Stomach (tissue), 9 donors: Measurements from ENCODE around the gene PIGR. TPM values are rescaled to one million over a fixed set of nuclear protein-coding genes. Genes with fewer than 3 reads are reported as not detected.
A peak's percentile ranks its signal among the peaks of the same experiment; 100 is the strongest.

Source experiments
- DNase-seq, 2 donors: peaks; one replicate each; pipeline versions ENCODE4 v3.0.0 to v3.0.0-alpha.2; 2013 to 2019
- H3K27ac ChIP-seq, 5 donors: fragments of 200-600 bp in 4 of 5; sonication (generic) in 4 of 5; one replicate each; pipeline ENCODE4 v1.5.1; 2013 to 2019; ENCODE audit warnings: mild to moderate bottlenecking in 1 of 5, moderate library complexity in 1 of 5
- H3K27me3 ChIP-seq, 3 donors: fragments of 200-600 bp; sonication (generic); one replicate each; pipeline ENCODE4 v1.5.1; 2017 to 2019; ENCODE audit warnings: mixed run types in 1 of 3
- H3K36me3 ChIP-seq, 4 donors: fragments of 200-600 bp; sonication (generic); 1 replicate in 3 of 4; 2 replicates in 1 of 4; pipeline ENCODE4 v1.5.1; 2016 to 2019
- H3K4me1 ChIP-seq, 4 donors: fragments of 200-600 bp; sonication (generic); one replicate each; pipeline ENCODE4 v1.5.1; 2016 to 2019
- H3K4me3 ChIP-seq, 4 donors: fragments of 200-600 bp; sonication (generic) in 3 of 4; one replicate each; pipeline ENCODE4 v1.5.1; 2016 to 2019; ENCODE audit warnings: mild to moderate bottlenecking in 1 of 4
- H3K9me3 ChIP-seq, 4 donors: fragments of 200-600 bp; sonication (generic); one replicate each; pipeline ENCODE4 v1.5.1; 2016 to 2019
- CTCF ChIP-seq, 7 experiments: fragments of 450-650 bp in 4 of 7; fragments of 200-600 bp in 3 of 7; sonication (generic) in 3 of 7; IDR thresholded peaks; one replicate each; pipeline ENCODE4 v1.5.1; 2016 to 2019; ENCODE audit warnings: antibody characterized with exemption in 7 of 7, control low read depth in 2 of 7, mild to moderate bottlenecking in 1 of 7
- EP300 ChIP-seq: sonication (generic); formaldehyde crosslinking; IDR thresholded peaks from one replicate; pipeline ENCODE4 v1.6.1; 2017; ENCODE audit warnings: antibody characterized with exemption
- POLR2A ChIP-seq, 4 donors: fragments of 450-650 bp; IDR thresholded peaks; one replicate each; pipeline ENCODE4 v1.6.1; 2016; ENCODE audit warnings: antibody characterized with exemption in 4 of 4, control low read depth in 2 of 4, mild to moderate bottlenecking in 1 of 4, moderate library complexity in 1 of 4
- POLR2AphosphoS5 ChIP-seq, 3 donors: sonication (generic); formaldehyde crosslinking; IDR thresholded peaks; one replicate each; pipeline ENCODE4 v1.6.1; 2016; ENCODE audit warnings: antibody characterized with exemption in 3 of 3
- WGBS, 5 donors: extraction: QIAGEN DNeasy Blood & Tissue Kit in 3 of 5; methylation state at CpG; one replicate each; pipeline versions ENCODE4 v1.1.5 to v1.1.7; 2013 to 2018; 5-methylcytosine and 5-hydroxymethylcytosine counted together
- intact Hi-C: fragments of 100-400 bp; cut with DNase I; formaldehyde crosslinking; loops from one replicate; pipeline ENCODE4 v1.15.1; 2023; ENCODE audit warnings: low total_unique reads
- polyA plus RNA-seq, 3 donors: library from polyadenylated mRNA; stranded (reverse); fragments of 200-250 nt; gene quantifications; one replicate each; pipeline ENCODE4 v1.2.3, GENCODE V29; 2013
- total RNA-seq, 5 donors: library from RNA; depleted of rRNA; stranded (reverse); fragments of >200 nt; gene quantifications; one replicate each; pipeline versions ENCODE4 v1.1.0 to v1.2.3, GENCODE V29; 2014 to 2016
- donor health status: healthy with polysubstance abuse.
- donor health status: Bipolar disorder and iron deficiency.
- donor health status: healthy.

The PIGR gene
- total and polyA plus RNA-seq, 8 donors: 6.3 to 3,112 (median 163) TPM

DNA sequence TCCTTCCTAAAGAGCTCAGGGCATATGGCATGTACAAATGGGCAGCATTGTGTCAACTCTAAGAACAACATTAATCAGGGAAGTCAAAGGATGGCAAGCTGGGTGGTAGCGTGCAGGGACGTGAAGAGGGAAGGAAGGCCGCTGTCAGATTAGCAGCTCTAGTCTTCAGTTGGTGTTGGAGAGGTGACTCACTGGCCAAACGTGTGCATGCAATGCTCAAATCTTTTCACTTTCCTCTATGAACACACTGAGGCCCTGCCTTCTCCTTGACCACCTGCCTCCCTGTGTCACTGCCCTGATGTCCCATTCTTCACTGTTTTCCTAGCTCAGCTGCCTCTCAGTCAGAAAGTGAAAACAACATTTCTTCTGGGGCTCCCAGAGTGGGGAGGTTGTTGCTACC lies 5.9 kb upstream of the PIGR start:
- intact Hi-C loops: no loop called here
- no peaks in the 10 kb centered on the region for H3K27me3 ChIP-seq
- H3K4me3 ChIP-seq: no peak overlapping the region
- H3K27ac ChIP-seq: peak overlapping the region; percentile 2 to 87 (median 62)
- peaks cover 36 to 58% (median 47%) of the 10 kb centered on the region in 4 donors for H3K4me1 ChIP-seq
- H3K9me3 ChIP-seq: no peaks in the 10 kb centered on the region
- 26 to 42% (median 37%) methylated on average over 4 of the region's 4 CpGs for WGBS, 5 donors
- no peaks in the 10 kb centered on the region for H3K36me3 ChIP-seq
- DNase-seq: peak; percentile 43 to 65
- no peak for TF ChIP-seq EP300
- peak in 2 of 3 donors; percentile 38 to 52 for TF ChIP-seq POLR2AphosphoS5 (IDR thresholded peaks at IDR 0.05)

GRCh38 chr1:206951318-206952100 lies 5.2 kb upstream of the PIGR start:
- H3K27me3 ChIP-seq: no peaks in the 10 kb centered on the region
- H3K27ac ChIP-seq: peak overlapping the region in 4 of 5 donors; percentile 2 to 87 (median 72)
- no peaks in the 10 kb centered on the region for H3K36me3 ChIP-seq
- intact Hi-C loops: no loop called here
- TF ChIP-seq POLR2AphosphoS5 (IDR thresholded peaks at IDR 0.05) (peak in 1 of 3 donors; percentile 13), EP300 (no peak)
- H3K4me1 ChIP-seq: peaks cover 33 to 65% (median 47%) of the 10 kb centered on the region in 4 donors
- DNase-seq: peak in 1 of 2 donors; percentile 60
- H3K9me3 ChIP-seq: no peaks in the 10 kb centered on the region
- WGBS, 5 donors: 43 to 73% (median 49%) methylated on average over 4 of the region's 4 CpGs
- no peak overlapping the region for H3K4me3 ChIP-seq

DNA sequence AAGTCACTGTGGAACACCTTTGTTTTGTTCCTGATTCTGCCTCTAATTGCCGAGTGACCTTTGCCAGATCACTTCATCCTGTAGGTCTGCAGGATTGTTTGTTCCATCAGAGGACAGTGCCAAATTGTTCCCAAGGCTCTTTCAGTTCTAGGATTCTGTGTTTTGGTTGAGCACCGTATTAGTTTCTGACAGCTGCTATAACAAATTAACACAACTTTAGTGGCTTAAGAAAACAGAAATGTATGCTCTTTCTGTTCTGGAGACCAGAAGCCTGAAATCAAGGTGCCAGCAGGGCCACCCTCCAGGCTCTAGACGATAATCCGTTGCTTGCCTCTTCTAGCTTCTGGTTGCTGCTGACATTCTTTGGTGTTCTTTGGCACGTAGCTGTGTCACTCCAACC lies 3.4 kb upstream of the PIGR start:
- Histone ChIP-seq H3K27me3 (no peaks in the 10 kb centered on the region), H3K4me1 (peaks cover 25 to 48% (median 32%) of the 10 kb centered on the region in 4 donors), H3K27ac (no peak overlapping the region), H3K36me3 (no peaks in the 10 kb centered on the region), H3K9me3 (no peaks in the 10 kb centered on the region), H3K4me3 (no peak overlapping the region)
- TF ChIP-seq POLR2A (IDR thresholded peaks at IDR 0.05): no peak
- TF ChIP-seq POLR2AphosphoS5 (IDR thresholded peaks at IDR 0.05): no peak
- TF ChIP-seq EP300: no peak
- TF ChIP-seq CTCF (IDR thresholded peaks at IDR 0.05): no peak
- intact Hi-C loops: no loop called here
- DNase-seq: no peak
- WGBS, 5 donors: 91 to 93% (median 91%) methylated on average over 5 of the region's 5 CpGs

DNA sequence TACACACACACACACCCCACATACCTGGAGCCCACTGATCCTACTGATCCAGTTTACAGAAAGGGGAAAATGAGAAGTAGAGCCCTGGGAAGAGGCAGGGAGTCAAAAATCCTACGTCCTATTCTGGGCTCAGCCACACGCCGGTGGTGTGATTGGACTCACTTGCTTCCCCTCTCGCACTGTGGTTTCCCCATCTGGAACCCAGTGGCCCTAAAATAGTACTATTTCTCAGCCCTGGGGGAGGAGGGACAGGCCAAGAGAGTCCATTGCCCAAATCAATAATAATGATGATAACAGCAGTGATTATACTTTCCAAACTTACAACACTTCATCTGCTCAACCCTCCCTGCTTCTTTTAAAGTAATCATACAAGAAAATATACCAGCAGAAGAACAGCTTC lies 2.9 kb upstream of the PIGR start:
- intact Hi-C loops: no loop called here
- TF ChIP-seq POLR2A (IDR thresholded peaks at IDR 0.05) (no peak), POLR2AphosphoS5 (IDR thresholded peaks at IDR 0.05) (no peak), EP300 (no peak), CTCF (IDR thresholded peaks at IDR 0.05) (no peak)
- DNase-seq: no peak
- 49 to 89% (median 84%) methylated on average over 4 of the region's 4 CpGs for WGBS, 5 donors
- Histone ChIP-seq H3K27me3 (peaks cover 0 to 2% (median 0%) of the 10 kb centered on the region in 3 donors), H3K27ac (no peak overlapping the region), H3K4me1 (peaks cover 22 to 44% (median 28%) of the 10 kb centered on the region in 4 donors), H3K9me3 (no peaks in the 10 kb centered on the region), H3K4me3 (no peak overlapping the region), H3K36me3 (no peaks in the 10 kb centered on the region)

DNA sequence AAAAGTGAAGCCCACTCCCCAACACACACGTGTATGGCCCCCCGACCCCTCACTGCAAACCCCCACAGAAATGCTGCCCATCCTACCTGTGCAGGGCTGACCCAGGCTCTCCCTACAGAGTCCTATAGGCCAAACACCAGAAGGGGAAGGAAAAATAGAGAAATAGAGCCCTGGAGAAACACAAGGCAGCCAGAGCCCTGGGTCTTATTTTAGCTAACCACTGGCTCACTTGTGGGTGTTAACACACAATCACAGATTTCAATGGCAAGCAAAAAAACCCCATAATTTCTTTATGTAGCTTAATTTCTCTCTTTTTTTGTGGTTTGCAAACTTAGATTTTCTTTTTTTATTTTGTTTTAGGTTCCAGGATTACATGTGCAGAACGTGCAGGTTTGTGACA lies 989 bp upstream of the PIGR start:
- Histone ChIP-seq H3K27ac (peak overlapping the region in 4 of 5 donors; percentile 2 to 85 (median 80)), H3K9me3 (no peaks in the 10 kb centered on the region), H3K4me3 (no peak overlapping the region), H3K36me3 (peaks cover 0 to 3% (median 0%) of the 10 kb centered on the region in 4 donors), H3K27me3 (peaks cover 0 to 6% (median 0%) of the 10 kb centered on the region in 3 donors), H3K4me1 (peaks cover 12 to 39% (median 16%) of the 10 kb centered on the region in 4 donors)
- TF ChIP-seq POLR2AphosphoS5 (IDR thresholded peaks at IDR 0.05) (no peak), CTCF (IDR thresholded peaks at IDR 0.05) (no peak), EP300 (no peak), POLR2A (IDR thresholded peaks at IDR 0.05) (no peak)
- no peak for DNase-seq
- intact Hi-C loops: no loop called here
- WGBS, 5 donors: 75 to 93% (median 82%) methylated on average over 2 to 3 of the region's 3 CpGs
